Measurements from ENCODE around the gene ACTBL2.

ACTBL2 gene

DNA sequence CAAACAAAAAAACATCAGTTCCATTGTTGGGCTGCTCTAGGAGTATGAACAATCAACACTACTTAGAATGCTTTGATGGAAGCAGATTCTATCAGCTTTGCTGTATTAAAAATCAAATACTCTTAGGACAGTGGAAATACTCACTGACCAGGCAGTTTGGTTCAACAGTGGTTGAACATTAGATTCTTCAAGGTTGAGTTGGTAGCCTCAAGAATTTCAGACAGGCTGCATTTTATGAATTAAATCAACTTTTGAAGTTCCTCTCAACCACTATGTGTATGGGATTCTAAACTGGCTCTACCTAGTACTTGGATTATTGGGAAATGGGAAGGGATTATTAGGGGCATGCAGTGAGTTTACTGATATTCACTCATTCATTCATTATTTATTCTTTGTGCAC, 35.0 kb downstream of the ACTBL2 start:
- Mint-ChIP-seq H3K27ac (no peak overlapping the region), H3K4me3 (no peak overlapping the region), H3K9me3 (no peaks in the 10 kb centered on the region), H3K4me1 (peaks cover 7% of the 10 kb centered on the region), H3K27me3 (peaks cover 12% of the 10 kb centered on the region), H3K36me3 (no peaks in the 10 kb centered on the region)
- CTCF ChIA-PET, result no interaction called here
- no peak for DNase-seq

DNA sequence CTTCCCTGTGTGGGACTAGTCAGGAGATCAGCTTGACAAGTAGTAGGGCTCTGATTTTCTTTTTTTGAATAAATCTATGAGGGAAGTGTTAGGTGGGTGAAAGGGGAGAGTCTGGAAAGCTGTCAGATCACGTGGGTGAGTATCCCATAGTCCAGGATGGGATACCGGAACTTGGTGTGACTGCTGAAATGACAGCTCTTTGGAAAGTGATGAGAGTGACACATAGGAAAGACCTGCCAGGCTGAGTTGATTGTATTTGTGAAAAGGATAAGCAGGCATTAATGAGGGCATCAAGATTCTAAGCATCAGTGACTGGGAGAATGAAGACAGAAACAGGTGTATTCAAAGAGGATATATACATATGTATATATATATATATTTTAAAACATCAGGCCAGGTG, 35.6 kb downstream of the ACTBL2 start:
- Mint-ChIP-seq H3K9me3 (no peaks in the 10 kb centered on the region), H3K4me3 (no peak overlapping the region), H3K4me1 (peaks cover 7% of the 10 kb centered on the region), H3K36me3 (no peaks in the 10 kb centered on the region), H3K27me3 (peaks cover 12% of the 10 kb centered on the region), H3K27ac (no peak overlapping the region)
- CTCF ChIA-PET, result no interaction called here
- DNase-seq, result no peak

- Mint-ChIP-seq H3K36me3 (no peaks in the 10 kb centered on the region), H3K9me3 (no peaks in the 10 kb centered on the region), H3K27ac (no peak overlapping the region), H3K4me3 (no peak overlapping the region), H3K4me1 (no peaks in the 10 kb centered on the region), H3K27me3 (peaks cover 19% of the 10 kb centered on the region)
- no peak for DNase-seq
- CTCF ChIA-PET, result no interaction called here
These were observed 36.9 kb downstream of the ACTBL2 start for GRCh38 chr5:57445705-57446037.

GRCh38 chr5:57445006-57445704, 37.5 kb downstream of the ACTBL2 start:
- no peak for DNase-seq
- Mint-ChIP-seq H3K36me3 (no peaks in the 10 kb centered on the region), H3K27ac (no peak overlapping the region), H3K27me3 (peaks cover 19% of the 10 kb centered on the region), H3K4me1 (no peaks in the 10 kb centered on the region), H3K9me3 (no peaks in the 10 kb centered on the region), H3K4me3 (no peak overlapping the region)
- CTCF ChIA-PET, result no interaction called here

DNA sequence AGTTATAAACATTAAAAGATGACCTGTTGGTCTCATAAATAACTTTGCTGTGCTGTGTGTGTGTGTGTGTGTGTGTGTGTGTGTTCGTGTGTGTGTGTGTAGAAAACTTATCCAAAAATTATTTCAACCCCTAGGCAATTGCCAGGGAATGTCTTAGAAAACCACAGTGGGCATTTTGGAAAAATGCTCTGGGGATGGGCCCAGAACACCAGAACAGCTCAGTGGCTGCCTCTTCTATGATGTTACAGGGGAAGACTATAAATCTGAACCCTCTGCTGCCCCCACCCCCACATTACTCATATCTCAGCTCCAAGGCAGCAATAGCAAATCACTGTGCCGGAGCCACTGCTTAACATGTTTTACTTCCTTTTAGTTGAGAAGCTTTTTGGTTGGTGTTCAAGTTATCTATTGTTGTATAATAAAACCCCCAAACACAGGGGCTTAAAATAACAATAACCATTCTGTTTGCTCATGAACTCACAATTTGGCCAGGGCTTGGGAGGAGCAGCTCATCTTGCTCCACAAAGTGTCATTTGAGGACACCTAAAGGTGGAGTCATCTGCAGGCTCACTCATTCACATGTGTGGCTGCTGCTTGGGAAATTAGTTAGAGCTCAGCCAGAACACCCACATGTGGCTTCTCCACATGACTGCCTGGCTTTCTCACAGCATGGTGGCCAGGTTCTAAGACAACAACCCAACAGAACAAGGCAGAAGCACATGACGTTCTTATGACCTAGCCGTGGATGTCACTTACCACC, 40.4 kb downstream of the ACTBL2 start:
- no peaks in the 10 kb centered on the region for H3K9me3 Mint-ChIP-seq
- no peak for DNase-seq
- H3K27me3 Mint-ChIP-seq, result peaks cover 19% of the 10 kb centered on the region
- no peaks in the 10 kb centered on the region for H3K36me3 Mint-ChIP-seq
- no peaks in the 10 kb centered on the region for H3K4me1 Mint-ChIP-seq
- no peak overlapping the region for H3K4me3 Mint-ChIP-seq
- H3K27ac Mint-ChIP-seq, result no peak overlapping the region
- CTCF ChIA-PET, result no interaction called here

DNA sequence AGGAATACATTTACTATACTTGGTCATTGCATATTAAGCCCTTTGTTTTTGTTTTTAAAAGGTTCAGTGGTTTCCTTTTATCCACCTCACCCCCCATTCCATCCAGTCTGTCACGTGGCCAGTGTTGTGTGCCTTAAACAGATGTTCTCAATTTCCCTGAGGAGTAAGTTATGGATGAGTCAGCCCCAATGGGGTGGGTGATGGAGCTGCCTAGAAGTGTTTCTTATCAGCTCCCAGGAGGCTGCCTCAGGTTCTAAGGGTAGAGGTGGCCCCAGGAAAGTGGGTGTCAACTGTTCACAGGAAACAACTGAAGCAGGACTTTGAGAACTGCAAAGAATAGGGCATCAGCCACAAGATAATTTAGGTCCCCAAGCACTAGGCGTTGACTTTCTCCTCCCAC, 41.1 kb downstream of the ACTBL2 start:
- Mint-ChIP-seq H3K9me3 (no peaks in the 10 kb centered on the region), H3K27me3 (peaks cover 19% of the 10 kb centered on the region), H3K36me3 (no peaks in the 10 kb centered on the region), H3K27ac (no peak overlapping the region), H3K4me1 (no peaks in the 10 kb centered on the region), H3K4me3 (no peak overlapping the region)
- CTCF ChIA-PET, result no interaction called here
- DNase-seq, result no peak

DNA sequence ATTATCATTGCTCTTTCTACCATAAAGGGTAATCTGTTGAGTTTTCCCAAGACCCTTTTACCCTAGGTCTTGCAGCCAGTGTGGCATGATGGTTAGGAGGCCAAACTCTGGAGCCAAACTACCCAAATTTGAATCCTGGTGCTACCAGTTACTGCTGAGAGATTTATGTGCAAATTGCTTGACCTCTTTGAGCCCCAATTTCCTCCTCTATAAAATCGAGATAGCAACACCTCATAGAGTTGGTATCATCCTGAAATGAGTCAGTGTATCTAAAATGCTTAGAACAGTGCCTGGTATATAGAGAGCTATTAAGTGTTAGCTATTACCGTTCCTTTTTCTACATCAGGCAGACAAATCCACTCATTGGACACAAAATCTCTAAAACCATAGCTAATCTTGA, 43.0 kb downstream of the ACTBL2 start:
- CTCF ChIA-PET, result no interaction called here
- Mint-ChIP-seq H3K27me3 (peaks cover 16% of the 10 kb centered on the region), H3K36me3 (no peaks in the 10 kb centered on the region), H3K9me3 (no peaks in the 10 kb centered on the region), H3K4me3 (no peak overlapping the region), H3K4me1 (no peaks in the 10 kb centered on the region), H3K27ac (no peak overlapping the region)
- DNase-seq, result no peak

DNA sequence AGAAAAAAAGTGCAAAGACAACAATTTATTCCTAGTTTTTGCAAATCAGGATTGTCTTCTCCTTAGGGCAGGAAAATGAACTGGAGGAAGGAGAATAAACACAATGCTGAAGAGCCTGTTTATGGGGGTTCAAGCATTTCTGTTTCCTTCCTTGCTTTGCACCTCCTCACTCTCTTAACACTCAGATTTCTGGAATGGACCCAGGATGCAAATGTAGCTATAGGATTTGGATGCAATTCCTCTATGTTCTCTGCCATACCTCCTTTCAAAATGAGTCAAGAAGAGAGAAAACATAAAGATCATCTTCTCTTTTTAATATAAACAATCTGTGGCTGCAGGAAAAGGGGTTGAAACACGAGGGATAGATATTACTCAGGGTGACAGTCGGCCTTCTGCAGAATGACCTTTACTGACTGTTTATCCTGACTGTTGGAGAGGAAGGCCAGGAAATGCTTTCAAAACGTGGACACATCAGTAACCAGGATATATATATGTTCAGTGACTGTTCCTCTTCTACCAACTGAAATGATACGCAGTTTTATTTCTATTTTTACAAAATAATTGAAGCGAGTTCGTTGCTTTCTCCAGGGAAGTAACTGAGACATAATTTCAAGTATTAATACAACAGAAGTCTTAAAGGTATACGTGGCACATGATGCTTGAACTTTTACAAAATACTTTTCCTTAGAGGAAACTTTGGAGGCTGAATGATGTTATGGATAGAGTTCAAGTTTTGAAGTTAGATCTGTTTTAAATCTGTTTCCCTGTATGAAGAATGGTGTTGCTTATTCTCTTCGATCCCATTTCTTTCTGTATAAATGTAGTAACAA, 44.4 kb downstream of the ACTBL2 start:
- Mint-ChIP-seq H3K36me3 (no peaks in the 10 kb centered on the region), H3K9me3 (no peaks in the 10 kb centered on the region), H3K27me3 (peaks cover 7% of the 10 kb centered on the region), H3K27ac (no peak overlapping the region), H3K4me3 (no peak overlapping the region), H3K4me1 (no peaks in the 10 kb centered on the region)
- DNase-seq, result no peak
- CTCF ChIA-PET, result no interaction called here

DNA sequence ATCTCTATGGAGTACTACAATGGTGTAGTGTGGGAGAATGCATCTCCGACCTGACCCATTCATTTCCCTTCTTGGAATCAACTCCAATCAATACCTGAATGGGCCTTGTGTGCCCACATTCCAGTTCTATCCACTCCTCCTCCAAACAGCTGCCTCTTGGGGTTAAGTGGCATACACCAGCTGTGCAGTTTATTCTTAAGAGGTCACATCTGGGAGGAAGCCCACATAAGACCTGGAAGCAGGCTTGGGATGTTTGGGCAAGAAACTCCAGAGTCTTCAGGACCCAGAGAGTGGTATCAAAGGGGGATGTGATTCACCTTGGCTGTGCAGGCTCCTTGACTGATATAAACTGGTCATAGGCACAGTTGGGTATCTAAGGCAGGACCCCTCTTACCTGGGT, 46.0 kb downstream of the ACTBL2 start:
- CTCF ChIA-PET, result no interaction called here
- Mint-ChIP-seq H3K9me3 (no peaks in the 10 kb centered on the region), H3K27ac (no peak overlapping the region), H3K4me1 (no peaks in the 10 kb centered on the region), H3K36me3 (no peaks in the 10 kb centered on the region), H3K4me3 (no peak overlapping the region), H3K27me3 (peaks cover 7% of the 10 kb centered on the region)
- DNase-seq, result no peak

- CTCF ChIA-PET, result no interaction called here
- Mint-ChIP-seq H3K27ac (no peak overlapping the region), H3K36me3 (no peaks in the 10 kb centered on the region), H3K9me3 (no peaks in the 10 kb centered on the region), H3K4me3 (no peak overlapping the region), H3K27me3 (peaks cover under 1% of the 10 kb centered on the region), H3K4me1 (no peaks in the 10 kb centered on the region)
- no peak for DNase-seq
These were observed 46.9 kb downstream of the ACTBL2 start for GRCh38 chr5:57435701-57436134.

GRCh38 chr5:57434683-57435082, 47.9 kb downstream of the ACTBL2 start:
- no peaks in the 10 kb centered on the region for H3K9me3 Mint-ChIP-seq
- no peak overlapping the region for H3K4me3 Mint-ChIP-seq
- no peak overlapping the region for H3K27ac Mint-ChIP-seq
- H3K36me3 Mint-ChIP-seq, result no peaks in the 10 kb centered on the region
- DNase-seq, result no peak
- peaks cover 3% of the 10 kb centered on the region for H3K27me3 Mint-ChIP-seq
- H3K4me1 Mint-ChIP-seq, result no peaks in the 10 kb centered on the region
- CTCF ChIA-PET, result no interaction called here

DNA sequence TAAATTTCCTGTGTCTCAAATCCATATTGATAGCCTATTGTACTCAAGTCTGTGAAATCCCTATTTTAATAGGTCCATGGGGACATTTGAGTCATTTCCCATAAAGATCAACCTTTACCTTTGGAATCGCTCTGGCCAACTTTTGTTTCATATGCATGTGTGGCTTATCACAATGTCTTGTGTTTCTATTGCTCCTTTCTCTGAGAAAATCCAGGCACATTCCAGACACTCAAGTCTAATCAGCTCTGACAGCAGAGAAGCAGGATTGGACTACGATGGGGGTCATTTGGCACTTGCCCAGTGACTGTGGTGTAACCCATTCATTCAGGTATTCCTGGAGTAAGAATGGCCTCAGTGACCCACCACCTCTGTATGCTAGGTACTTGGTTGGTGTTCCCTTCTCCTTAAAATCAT, 48.4 kb downstream of the ACTBL2 start:
- Mint-ChIP-seq H3K4me3 (no peak overlapping the region), H3K9me3 (no peaks in the 10 kb centered on the region), H3K27ac (no peak overlapping the region), H3K36me3 (no peaks in the 10 kb centered on the region), H3K4me1 (no peaks in the 10 kb centered on the region), H3K27me3 (peaks cover 4% of the 10 kb centered on the region)
- CTCF ChIA-PET, result no interaction called here
- DNase-seq, result no peak

GRCh38 chr5:57432876-57433275, 49.7 kb downstream of the ACTBL2 start:
- CTCF ChIA-PET, result no interaction called here
- Mint-ChIP-seq H3K36me3 (no peaks in the 10 kb centered on the region), H3K27me3 (peaks cover 4% of the 10 kb centered on the region), H3K9me3 (no peaks in the 10 kb centered on the region), H3K4me1 (no peaks in the 10 kb centered on the region), H3K4me3 (no peak overlapping the region), H3K27ac (no peak overlapping the region)
- DNase-seq, result no peak

- Mint-ChIP-seq H3K27me3 (peaks cover 4% of the 10 kb centered on the region), H3K4me1 (no peaks in the 10 kb centered on the region), H3K4me3 (no peak overlapping the region), H3K36me3 (no peaks in the 10 kb centered on the region), H3K27ac (no peak overlapping the region), H3K9me3 (no peaks in the 10 kb centered on the region)
- CTCF ChIA-PET, result no interaction called here
- DNase-seq, result no peak
These were observed 50.9 kb downstream of the ACTBL2 start for GRCh38 chr5:57431759-57432158.

Data from activated naive CD4-positive, alpha-beta T cell treated with anti-CD3 and anti-CD28 coated beads, Interleukin-2, amount 10 ng/mL, durations not matched to agents 7 days and 5 days (primary cell).